LNCaP clone FGC (cell line): ENCODE results near the gene ACTR2.
"Not testable (repeated sequence)": the region's sequence is repeated elsewhere in the genome, so short reads cannot be mapped to it uniquely, and the experiment has no call there.

Experiments used
- DNase-seq: peaks from one replicate; pipeline ENCODE4 v3.0.0-alpha.2; 2011; ENCODE audit warnings: low read depth
- H3K4me3 ChIP-seq: 2 replicates; pipeline ENCODE4 v1.5.1; 2011; ENCODE audit warnings: mild to moderate bottlenecking, low read depth, low read length, control low read depth
- TF ChIP-seq, protein P1 (sequence below): IDR thresholded peaks from 2 replicates; pipeline ENCODE4 v1.5.1; 2012; ENCODE audit warnings: mild to moderate bottlenecking; ENCODE audit not compliant: control insufficient read depth, insufficient read depth; ENCODE audit errors: extremely low read depth

The ACTR2 gene

DNA sequence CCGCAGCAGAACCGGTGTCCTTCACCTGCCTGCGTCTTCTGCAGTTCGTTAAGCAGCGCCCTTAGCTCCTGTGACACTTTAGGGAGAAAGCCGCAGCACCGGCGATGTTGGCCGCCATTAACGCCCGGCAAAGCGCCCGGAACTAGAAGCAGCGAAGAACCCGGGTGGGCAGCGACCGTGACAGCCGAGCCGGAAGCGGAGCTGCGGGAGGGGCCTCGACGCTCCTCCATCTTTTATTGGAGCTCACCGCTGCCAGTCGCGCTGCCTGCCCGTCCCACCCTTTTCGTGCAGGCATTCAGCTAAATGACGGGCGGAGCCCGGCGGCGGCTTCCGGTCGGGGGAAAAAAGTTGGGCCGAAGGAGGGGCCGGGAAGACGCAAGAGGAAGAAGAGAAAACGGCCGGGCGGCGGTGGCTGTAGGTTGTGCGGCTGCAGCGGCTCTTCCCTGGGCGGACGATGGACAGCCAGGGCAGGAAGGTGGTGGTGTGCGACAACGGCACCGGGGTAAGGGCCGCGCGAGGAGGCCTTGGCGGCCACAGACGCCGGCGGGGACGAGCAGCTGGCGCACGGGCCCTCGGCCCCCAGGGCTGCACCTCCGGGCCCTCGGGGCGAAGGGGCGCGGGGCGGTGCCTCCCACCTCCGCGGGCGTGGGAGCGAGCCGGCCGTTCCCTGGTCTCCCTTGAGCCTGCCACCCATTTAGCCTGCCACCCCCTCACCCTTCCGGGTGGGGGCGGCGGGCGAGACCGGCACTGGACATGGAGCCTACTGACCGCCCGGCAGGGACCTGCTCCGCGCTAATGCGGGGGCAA is at the start of gene ACTR2:
Gene ACTR2 (plus strand): TSS at position 376 of the 807 bp plus-strand sequence. CDS start 79 bp downstream, at position 455.
- TF ChIP-seq, protein P1, sequence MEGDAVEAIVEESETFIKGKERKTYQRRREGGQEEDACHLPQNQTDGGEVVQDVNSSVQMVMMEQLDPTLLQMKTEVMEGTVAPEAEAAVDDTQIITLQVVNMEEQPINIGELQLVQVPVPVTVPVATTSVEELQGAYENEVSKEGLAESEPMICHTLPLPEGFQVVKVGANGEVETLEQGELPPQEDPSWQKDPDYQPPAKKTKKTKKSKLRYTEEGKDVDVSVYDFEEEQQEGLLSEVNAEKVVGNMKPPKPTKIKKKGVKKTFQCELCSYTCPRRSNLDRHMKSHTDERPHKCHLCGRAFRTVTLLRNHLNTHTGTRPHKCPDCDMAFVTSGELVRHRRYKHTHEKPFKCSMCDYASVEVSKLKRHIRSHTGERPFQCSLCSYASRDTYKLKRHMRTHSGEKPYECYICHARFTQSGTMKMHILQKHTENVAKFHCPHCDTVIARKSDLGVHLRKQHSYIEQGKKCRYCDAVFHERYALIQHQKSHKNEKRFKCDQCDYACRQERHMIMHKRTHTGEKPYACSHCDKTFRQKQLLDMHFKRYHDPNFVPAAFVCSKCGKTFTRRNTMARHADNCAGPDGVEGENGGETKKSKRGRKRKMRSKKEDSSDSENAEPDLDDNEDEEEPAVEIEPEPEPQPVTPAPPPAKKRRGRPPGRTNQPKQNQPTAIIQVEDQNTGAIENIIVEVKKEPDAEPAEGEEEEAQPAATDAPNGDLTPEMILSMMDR, result no peak
- peak within 1 kb of the TSS; percentile 79 for H3K4me3 ChIP-seq
- peak; percentile 73 for DNase-seq

DNA sequence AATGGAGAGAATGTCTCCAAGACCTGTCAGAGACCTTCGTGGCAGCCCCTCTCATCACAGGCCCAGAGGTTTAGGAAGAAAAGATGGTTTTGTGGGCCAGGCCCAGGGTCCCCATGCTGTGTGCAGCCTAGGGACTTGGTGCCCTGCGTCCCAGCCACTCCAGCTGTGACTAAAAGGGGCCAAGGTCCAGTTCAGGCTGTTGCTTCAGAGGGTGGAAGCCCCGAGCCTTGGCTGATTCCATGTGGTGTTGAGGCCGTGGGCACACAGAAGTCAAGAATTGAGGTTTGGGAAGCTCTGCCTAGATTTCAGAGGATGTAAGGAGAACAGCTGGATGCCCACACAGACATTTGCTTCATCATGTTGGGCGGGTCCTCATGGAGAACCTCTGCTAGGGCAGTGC is 45.1 kb upstream of the ACTR2 start:
- no peak overlapping the region for H3K4me3 ChIP-seq
- no peak for DNase-seq
- TF ChIP-seq, protein P1, result no peak

DNA sequence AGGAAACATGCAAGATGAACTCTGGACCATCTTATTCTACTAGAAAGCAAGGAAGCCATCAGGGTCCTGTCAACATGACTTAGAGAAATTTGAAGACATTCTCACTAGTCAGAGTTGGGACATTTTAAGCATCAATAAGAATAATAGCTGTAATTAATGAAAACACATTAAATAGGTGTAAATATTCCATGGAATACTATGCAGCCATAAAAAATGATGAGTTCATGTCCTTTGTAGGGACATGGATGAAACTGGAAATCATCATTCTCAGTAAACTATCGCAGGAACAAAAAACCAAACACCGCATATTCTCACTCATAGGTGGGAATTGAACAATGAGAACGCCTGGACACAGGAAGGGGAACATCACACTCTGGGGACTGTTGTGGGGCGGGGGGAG is 44.2 kb upstream of the ACTR2 start:
- not testable (repeated sequence) for DNase-seq, H3K4me3 ChIP-seq

DNA sequence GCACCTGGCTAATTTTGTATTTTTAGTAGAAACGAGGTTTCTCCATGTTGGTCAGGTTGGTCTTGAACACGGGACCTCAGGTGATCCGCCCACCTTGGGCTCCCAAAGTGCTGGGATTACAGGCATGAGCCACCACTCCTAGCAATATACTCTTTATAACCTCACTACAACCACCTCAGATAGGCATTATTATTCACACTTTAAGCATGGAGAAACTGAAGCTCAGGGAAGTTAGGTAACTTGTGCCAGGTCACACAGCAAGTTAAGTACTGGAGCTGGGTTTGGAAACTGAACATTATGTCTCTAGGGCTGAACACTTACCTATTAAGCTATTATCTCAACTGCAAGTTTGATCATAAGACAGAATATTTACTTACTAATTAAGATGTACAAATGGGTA is 42.6 kb upstream of the ACTR2 start:
- TF ChIP-seq, protein P1, result no peak
- DNase-seq, result no peak

DNA sequence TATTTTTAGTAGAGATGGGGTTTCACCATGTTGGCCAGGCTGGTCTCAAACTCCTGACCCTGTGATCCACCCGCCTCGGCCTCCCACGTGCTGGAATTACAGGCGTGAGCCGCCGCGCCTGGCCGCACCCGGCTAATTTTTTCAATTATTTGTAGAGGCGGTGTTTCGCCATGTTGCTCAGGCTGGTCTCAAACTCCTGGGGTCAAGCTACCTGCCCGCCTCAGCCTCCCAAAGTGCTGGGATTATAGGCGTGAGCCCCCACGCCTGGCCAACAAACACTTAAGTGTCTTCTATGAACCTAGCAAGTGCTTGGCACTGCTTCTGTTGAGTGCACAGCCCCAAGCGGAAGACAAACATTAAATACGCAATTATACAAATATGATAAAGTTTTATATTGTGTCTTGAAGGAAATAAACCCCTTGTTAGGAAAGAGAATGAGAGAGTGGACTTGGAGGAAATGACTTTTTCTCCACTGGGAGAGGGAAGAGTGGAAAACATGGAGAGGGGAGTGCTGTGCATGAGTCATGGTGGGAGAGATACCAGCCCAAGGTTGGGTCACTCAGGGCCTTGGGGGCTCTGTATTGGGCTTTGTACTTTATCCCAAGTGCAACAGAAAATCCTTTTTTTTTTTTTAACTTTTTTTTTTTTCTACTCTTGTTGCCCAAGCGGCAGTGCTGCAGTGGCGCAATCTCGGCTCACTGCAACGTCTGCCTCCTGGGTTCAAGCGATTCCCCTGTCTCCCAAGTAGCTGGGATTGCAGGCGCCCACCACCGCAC is 41.4 kb upstream of the ACTR2 start:
- peak; percentile 82 for DNase-seq
- TF ChIP-seq, protein P1, result no peak
- H3K4me3 ChIP-seq, result no peak overlapping the region

More for the DNA sequence above, 42.6 kb upstream of the ACTR2 start:
- H3K4me3 ChIP-seq, result no peak overlapping the region

DNA sequence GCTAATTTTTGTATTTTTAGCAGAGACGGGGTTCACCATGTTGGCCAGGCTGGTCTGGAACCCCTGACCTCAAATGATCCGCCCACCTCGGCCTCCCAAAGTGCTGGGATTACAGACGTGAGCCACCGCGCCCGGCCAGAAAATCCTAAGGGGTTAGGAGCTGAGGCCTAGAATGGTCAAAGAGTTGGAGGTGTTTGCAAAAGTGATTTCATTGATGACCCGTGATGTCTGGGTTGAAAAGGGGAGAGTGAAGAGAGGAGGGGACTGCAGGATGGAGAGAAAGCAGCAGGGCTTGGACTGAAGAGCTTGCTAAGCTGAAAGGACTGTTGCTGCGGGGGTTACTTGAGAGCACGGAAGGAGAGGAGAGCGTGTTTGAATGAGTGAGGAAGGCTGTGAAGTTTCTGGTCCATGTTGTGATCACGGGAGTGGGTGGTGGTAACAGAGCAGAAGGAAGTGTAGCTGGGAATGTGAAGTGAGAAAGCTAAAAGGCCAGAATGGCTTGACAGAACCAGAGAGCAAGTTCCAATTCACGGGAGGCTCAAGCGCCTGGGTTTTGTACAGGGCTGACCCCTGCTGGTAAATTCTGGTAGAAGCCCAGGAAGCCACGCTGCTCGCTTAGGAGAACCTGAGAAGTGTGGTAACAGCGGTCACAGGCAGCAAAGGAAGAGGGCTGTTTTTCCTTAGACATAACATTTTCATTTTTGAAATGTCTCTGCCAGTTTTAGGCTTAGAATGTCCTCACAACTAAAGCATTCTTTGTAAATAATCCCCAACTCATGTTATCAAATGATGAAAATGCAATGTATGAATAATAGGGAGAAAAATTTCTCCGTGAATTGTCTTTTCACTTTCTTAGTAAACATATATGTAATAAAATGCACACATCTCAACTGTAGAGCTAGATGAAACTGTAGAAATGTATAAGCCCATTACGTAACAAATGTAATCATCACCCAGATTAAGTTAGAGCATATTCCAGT is 40.5 kb upstream of the ACTR2 start:
- peak; percentile 46 for DNase-seq
- no peak overlapping the region for H3K4me3 ChIP-seq
- TF ChIP-seq, protein P1, result peak; percentile 67
